ENCODE results near the gene ABCD4. TPM values are rescaled to one million over a fixed set of nuclear protein-coding genes. Genes with fewer than 3 reads are reported as not detected.
A peak's percentile ranks its signal among the peaks of the same experiment; 100 is the strongest.
"Not testable (repeated sequence)": the region's sequence is repeated elsewhere in the genome, so short reads cannot be mapped to it uniquely, and the experiment has no call there.

ABCD4 gene
- total RNA-seq, 3 donors from 2014 or later: 38.2 to 57.0 (median 54.7) TPM

GRCh38 chr14:74333909-74334308 is 31.2 kb upstream of the ABCD4 start:
- Histone ChIP-seq H3K36me3 (no peaks in the 10 kb centered on the region), H3K9me3 (no peaks in the 10 kb centered on the region), H3K4me3 (no peak overlapping the region), H3K4me1 (no peaks in the 10 kb centered on the region), H3K27me3 (no peaks in the 10 kb centered on the region), H3K27ac (no peak overlapping the region)
- intact Hi-C loops (cut with DNase I; ENCODE audit: low total_unique reads): no loop called here
- DNase-seq (ENCODE audit: low spot score in 2 of 2): no peak
- TF ChIP-seq POLR2A (IDR thresholded peaks at IDR 0.05): no peak
- no peak for TF ChIP-seq POLR2AphosphoS5 (IDR thresholded peaks at IDR 0.05)
- no peak for TF ChIP-seq CTCF (IDR thresholded peaks at IDR 0.05)

- H3K4me3 ChIP-seq; H3K9me3 ChIP-seq; H3K27ac ChIP-seq; intact Hi-C loops (cut with DNase I; ENCODE audit: low total_unique reads); H3K36me3 ChIP-seq; H3K4me1 ChIP-seq; DNase-seq (ENCODE audit: low spot score in 2 of 2); H3K27me3 ChIP-seq: not testable (repeated sequence)
These were observed 27.3 kb upstream of the ABCD4 start for GRCh38 chr14:74329950-74330552.

GRCh38 chr14:74326369-74327152 is 23.8 kb upstream of the ABCD4 start:
- H3K4me1 ChIP-seq: no peaks in the 10 kb centered on the region
- no peak overlapping the region for H3K27ac ChIP-seq
- H3K27me3 ChIP-seq: no peaks in the 10 kb centered on the region
- no peak for DNase-seq (ENCODE audit: low spot score in 2 of 2)
- H3K4me3 ChIP-seq: no peak overlapping the region
- no peaks in the 10 kb centered on the region for H3K9me3 ChIP-seq
- intact Hi-C loops (cut with DNase I; ENCODE audit: low total_unique reads): no loop called here
- H3K36me3 ChIP-seq: no peaks in the 10 kb centered on the region
- TF ChIP-seq POLR2A (IDR thresholded peaks at IDR 0.05) (no peak), POLR2AphosphoS5 (IDR thresholded peaks at IDR 0.05) (no peak)

- TF ChIP-seq POLR2AphosphoS5 (IDR thresholded peaks at IDR 0.05): no peak
- TF ChIP-seq CTCF (IDR thresholded peaks at IDR 0.05): no peak
- no peak for TF ChIP-seq POLR2A (IDR thresholded peaks at IDR 0.05)
- Histone ChIP-seq H3K4me3 (no peak overlapping the region), H3K4me1 (no peaks in the 10 kb centered on the region), H3K36me3 (no peaks in the 10 kb centered on the region), H3K27me3 (no peaks in the 10 kb centered on the region), H3K27ac (no peak overlapping the region), H3K9me3 (no peaks in the 10 kb centered on the region)
- intact Hi-C loops (cut with DNase I; ENCODE audit: low total_unique reads): no loop called here
- DNase-seq (ENCODE audit: low spot score in 2 of 2): no peak
These were observed 22.7 kb upstream of the ABCD4 start for GRCh38 chr14:74325446-74325845.

GRCh38 chr14:74324931-74325361 is 22.2 kb upstream of the ABCD4 start:
- no peak overlapping the region for H3K4me3 ChIP-seq
- TF ChIP-seq POLR2AphosphoS5 (IDR thresholded peaks at IDR 0.05) (no peak), CTCF (IDR thresholded peaks at IDR 0.05) (peak in 2 of 3 donors; percentile 14 to 28)
- no peaks in the 10 kb centered on the region for H3K9me3 ChIP-seq
- H3K27me3 ChIP-seq: no peaks in the 10 kb centered on the region
- intact Hi-C loops (cut with DNase I; ENCODE audit: low total_unique reads): no loop called here
- no peak overlapping the region for H3K27ac ChIP-seq
- H3K36me3 ChIP-seq: no peaks in the 10 kb centered on the region
- no peak for DNase-seq (ENCODE audit: low spot score in 2 of 2)
- no peaks in the 10 kb centered on the region for H3K4me1 ChIP-seq

- Histone ChIP-seq H3K4me3 (no peak overlapping the region), H3K27me3 (no peaks in the 10 kb centered on the region), H3K4me1 (no peaks in the 10 kb centered on the region), H3K36me3 (no peaks in the 10 kb centered on the region), H3K9me3 (no peaks in the 10 kb centered on the region), H3K27ac (no peak overlapping the region)
- TF ChIP-seq POLR2A (IDR thresholded peaks at IDR 0.05): no peak
- TF ChIP-seq POLR2AphosphoS5 (IDR thresholded peaks at IDR 0.05): no peak
- TF ChIP-seq CTCF (IDR thresholded peaks at IDR 0.05): no peak
- DNase-seq (ENCODE audit: low spot score in 2 of 2): no peak
- intact Hi-C loops (cut with DNase I; ENCODE audit: low total_unique reads): no loop called here
These were observed 11.8 kb upstream of the ABCD4 start for GRCh38 chr14:74314576-74314975.

All from breast epithelium (tissue), 4 donors.